Loucy (cell line): ENCODE measurements around the gene PPM1N.

Experiments
- H2AFZ ChIP-seq: fragments of 200-600 bp; sonication (generic); 2 replicates; pipeline ENCODE4 v1.6.0; 2016; ENCODE audit warnings: antibody characterized with exemption, mild to moderate bottlenecking, low read length, moderate library complexity
- H3F3A ChIP-seq: fragments of 200-600 bp; 2 replicates; pipeline ENCODE4 v1.6.0; 2016; ENCODE audit warnings: antibody characterized with exemption, low read depth, mild to moderate bottlenecking
- H3K27me3 ChIP-seq: fragments of 200-600 bp; sonication (generic); 2 replicates; pipeline ENCODE4 v1.6.1; 2014; ENCODE audit warnings: low read length, mild to moderate bottlenecking; ENCODE audit not compliant: insufficient read depth, poor library complexity, severe bottlenecking
- H3K36me3 ChIP-seq: fragments of 200-600 bp; sonication (generic); 2 replicates; pipeline ENCODE4 v1.6.1; 2016; ENCODE audit warnings: low read length; ENCODE audit not compliant: insufficient read depth
- H3K4me1 ChIP-seq: fragments of 200-600 bp; sonication (generic); 2 replicates; pipeline ENCODE4 v1.5.1; 2014; ENCODE audit warnings: low read length, mild to moderate bottlenecking; ENCODE audit not compliant: insufficient read depth, poor library complexity, severe bottlenecking
- H3K4me2 ChIP-seq: fragments of 200-600 bp; sonication (generic); 2 replicates; pipeline ENCODE4 v1.6.0; 2014; ENCODE audit warnings: antibody characterized with exemption, low read length, low read depth, mild to moderate bottlenecking; ENCODE audit not compliant: poor library complexity, severe bottlenecking
- H3K4me3 ChIP-seq: fragments of 200-600 bp; sonication (generic); 2 replicates; pipeline ENCODE4 v1.5.1; 2014; ENCODE audit warnings: low read length, mild to moderate bottlenecking, mixed read lengths; ENCODE audit not compliant: poor library complexity, severe bottlenecking
- H3K79me2 ChIP-seq: fragments of 200-600 bp; sonication (generic); 2 replicates; pipeline ENCODE4 v1.6.1; 2014; ENCODE audit warnings: low read length; ENCODE audit not compliant: insufficient read depth
- H3K9ac ChIP-seq: fragments of 200-600 bp; sonication (generic); 2 replicates; pipeline ENCODE4 v1.6.0; 2014; ENCODE audit warnings: mild to moderate bottlenecking, low read depth, low read length, moderate library complexity; ENCODE audit not compliant: poor library complexity, severe bottlenecking
- H3K9me2 ChIP-seq: fragments of 200-600 bp; sonication (generic); replicated peaks from 2 replicates; pipeline ENCODE4 v1.6.1; 2016; ENCODE audit warnings: low read depth, low read length, mixed read lengths
- H3K9me3 ChIP-seq: fragments of 200-600 bp; sonication (generic); 2 replicates; pipeline ENCODE4 v1.6.1; 2014; ENCODE audit warnings: mild to moderate bottlenecking, antibody characterized with exemption, low read length, low read depth; ENCODE audit not compliant: insufficient read depth
- H4K20me1 ChIP-seq: fragments of 200-600 bp; sonication (generic); 2 replicates; pipeline ENCODE4 v1.6.0; 2014; ENCODE audit warnings: antibody characterized with exemption, low read length, mild to moderate bottlenecking; ENCODE audit not compliant: insufficient read depth, poor library complexity, severe bottlenecking
- EZH2phosphoT487 ChIP-seq: fragments of 200-600 bp; IDR thresholded peaks from 2 replicates; pipeline ENCODE4 v1.6.1; 2018; ENCODE audit warnings: antibody characterized with exemption, mild to moderate bottlenecking, moderate library complexity, borderline replicate concordance
- TF ChIP-seq, protein P1 (sequence below): fragments of 200-600 bp; sonication (generic); conservative IDR thresholded peaks from 2 replicates; pipeline ENCODE4 v1.5.1; 2014; ENCODE audit warnings: mild to moderate bottlenecking, antibody characterized with exemption, low read length

Gene PPM1N

DNA sequence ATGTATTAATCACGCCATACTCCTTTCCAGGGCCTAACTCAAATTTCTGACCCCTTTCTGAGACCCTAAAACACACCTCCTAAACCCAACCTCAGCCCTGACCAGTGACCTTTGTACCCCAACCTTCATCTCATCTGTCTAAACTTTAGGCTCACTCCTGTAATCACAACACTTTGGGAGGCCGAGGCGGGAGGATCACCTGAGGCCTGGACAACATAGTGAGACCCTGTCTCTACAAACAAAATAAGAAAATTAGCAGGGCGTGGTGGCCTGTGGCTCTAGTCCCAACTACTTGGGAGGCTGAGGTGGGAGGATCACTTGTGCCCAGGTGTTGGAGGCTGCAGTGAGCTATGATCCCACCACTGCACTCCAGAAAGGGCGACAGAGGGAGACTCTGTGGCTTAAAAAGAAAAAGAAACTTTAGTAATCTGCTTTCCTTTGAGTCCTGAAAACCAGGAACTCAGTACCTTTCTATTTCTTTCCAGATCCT, 6.1 kb upstream of the PPM1N start:
- H3K9me3 ChIP-seq: no peaks in the 10 kb centered on the region
- no peaks in the 10 kb centered on the region for H3K27me3 ChIP-seq
- H3K9me2 ChIP-seq: no peaks in the 10 kb centered on the region
- H4K20me1 ChIP-seq: peaks cover 7% of the 10 kb centered on the region
- peaks cover 1% of the 10 kb centered on the region for H3K4me1 ChIP-seq
- no peaks in the 10 kb centered on the region for H3K36me3 ChIP-seq
- no peak overlapping the region for H2AFZ ChIP-seq
- TF ChIP-seq, protein P1, sequence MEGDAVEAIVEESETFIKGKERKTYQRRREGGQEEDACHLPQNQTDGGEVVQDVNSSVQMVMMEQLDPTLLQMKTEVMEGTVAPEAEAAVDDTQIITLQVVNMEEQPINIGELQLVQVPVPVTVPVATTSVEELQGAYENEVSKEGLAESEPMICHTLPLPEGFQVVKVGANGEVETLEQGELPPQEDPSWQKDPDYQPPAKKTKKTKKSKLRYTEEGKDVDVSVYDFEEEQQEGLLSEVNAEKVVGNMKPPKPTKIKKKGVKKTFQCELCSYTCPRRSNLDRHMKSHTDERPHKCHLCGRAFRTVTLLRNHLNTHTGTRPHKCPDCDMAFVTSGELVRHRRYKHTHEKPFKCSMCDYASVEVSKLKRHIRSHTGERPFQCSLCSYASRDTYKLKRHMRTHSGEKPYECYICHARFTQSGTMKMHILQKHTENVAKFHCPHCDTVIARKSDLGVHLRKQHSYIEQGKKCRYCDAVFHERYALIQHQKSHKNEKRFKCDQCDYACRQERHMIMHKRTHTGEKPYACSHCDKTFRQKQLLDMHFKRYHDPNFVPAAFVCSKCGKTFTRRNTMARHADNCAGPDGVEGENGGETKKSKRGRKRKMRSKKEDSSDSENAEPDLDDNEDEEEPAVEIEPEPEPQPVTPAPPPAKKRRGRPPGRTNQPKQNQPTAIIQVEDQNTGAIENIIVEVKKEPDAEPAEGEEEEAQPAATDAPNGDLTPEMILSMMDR: no peak
- TF ChIP-seq EZH2phosphoT487: no peak
- H3K9ac ChIP-seq: no peak overlapping the region
- no peak overlapping the region for H3K4me3 ChIP-seq
- no peaks in the 10 kb centered on the region for H3F3A ChIP-seq
- H3K79me2 ChIP-seq: no peaks in the 10 kb centered on the region
- H3K4me2 ChIP-seq: no peak overlapping the region

DNA sequence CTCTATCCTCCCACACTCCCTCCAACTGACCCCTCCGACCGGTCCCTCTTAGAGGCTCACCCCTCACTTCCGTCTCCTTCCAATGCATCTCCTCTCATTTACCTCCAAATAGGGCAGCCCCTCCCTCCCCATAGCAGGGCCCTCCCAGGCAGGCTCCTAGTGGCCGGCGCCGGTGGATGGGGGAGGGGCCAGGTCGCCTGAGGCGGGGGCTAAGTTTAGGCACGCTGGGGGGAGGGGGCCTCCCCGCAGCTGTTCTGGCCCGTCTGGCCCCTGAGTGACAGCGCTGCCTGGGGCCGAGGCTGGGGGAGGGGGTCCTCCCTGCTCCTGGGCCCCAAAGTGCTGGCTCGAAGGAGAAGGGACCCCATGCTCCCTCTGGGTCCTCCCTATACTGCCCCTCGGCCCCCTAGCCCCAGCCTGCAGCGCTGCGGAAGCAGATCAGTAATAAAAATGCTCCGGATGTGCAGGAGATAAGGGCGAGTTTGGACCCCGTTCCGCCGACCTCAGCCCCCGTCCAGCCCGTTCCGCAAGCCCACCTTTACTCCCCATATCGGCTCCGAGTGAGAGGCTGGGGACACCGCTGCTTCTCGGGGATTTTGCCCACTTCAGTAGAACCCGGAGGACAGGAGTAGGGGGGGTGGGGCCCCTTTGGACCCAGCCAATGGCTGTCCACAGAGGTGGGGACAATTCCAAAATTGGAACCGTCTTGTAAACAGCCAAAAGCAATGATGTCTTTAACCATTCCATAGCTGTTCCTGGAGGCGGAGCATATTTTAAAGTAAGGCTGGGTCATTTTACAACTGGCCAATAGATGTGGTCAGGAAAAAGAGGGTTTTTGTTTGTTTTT, 5.4 kb upstream of the PPM1N start:
- Histone ChIP-seq H3K9ac (no peak overlapping the region), H3K9me3 (no peaks in the 10 kb centered on the region), H2AFZ (no peak overlapping the region), H3K4me1 (peaks cover 4% of the 10 kb centered on the region), H3K9me2 (no peaks in the 10 kb centered on the region), H4K20me1 (peaks cover 7% of the 10 kb centered on the region), H3K36me3 (no peaks in the 10 kb centered on the region), H3F3A (no peaks in the 10 kb centered on the region), H3K4me2 (no peak overlapping the region), H3K27me3 (no peaks in the 10 kb centered on the region), H3K79me2 (no peaks in the 10 kb centered on the region), H3K4me3 (no peak overlapping the region)
- TF ChIP-seq, protein P1: no peak
- TF ChIP-seq EZH2phosphoT487: no peak

DNA sequence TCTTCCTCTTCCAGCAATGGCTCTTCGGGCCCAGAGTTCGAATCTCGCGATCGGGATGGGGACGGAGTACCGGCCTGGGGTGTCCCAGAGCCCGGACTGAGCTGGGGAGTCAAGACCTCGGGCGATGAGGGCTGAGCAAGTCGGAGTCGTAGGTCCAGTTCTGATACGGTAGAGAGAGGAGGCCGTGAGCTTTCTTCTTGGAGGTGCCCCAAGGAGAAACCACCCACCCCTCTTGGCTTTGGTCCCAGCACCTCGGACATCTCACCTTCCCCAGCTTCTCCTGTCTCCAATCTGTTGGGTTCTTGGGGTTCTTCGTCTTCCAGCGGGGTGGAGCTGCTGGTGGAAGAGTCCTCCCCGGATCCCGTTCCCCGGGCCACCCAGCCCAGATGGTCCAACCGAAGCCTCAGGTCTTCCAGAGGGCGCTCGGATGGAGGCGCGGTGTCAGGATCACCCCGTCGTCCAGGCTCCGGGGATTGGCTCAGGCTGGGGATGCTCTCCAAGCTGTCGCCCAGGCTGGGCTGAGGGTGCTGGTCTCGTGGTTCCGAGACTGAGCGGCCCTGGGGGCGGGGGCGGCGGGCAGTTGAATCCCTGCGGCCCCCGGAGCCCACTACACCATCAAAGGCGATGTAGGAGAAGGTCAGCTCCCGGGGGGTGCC, 3.9 kb upstream of the PPM1N start:
- Histone ChIP-seq H3K4me1 (peaks cover 4% of the 10 kb centered on the region), H3K4me2 (no peak overlapping the region), H3K9me2 (no peaks in the 10 kb centered on the region), H3K9me3 (no peaks in the 10 kb centered on the region), H3K9ac (no peak overlapping the region), H3K36me3 (no peaks in the 10 kb centered on the region), H3K79me2 (no peaks in the 10 kb centered on the region), H3K4me3 (no peak overlapping the region), H3K27me3 (no peaks in the 10 kb centered on the region), H3F3A (no peaks in the 10 kb centered on the region), H2AFZ (no peak overlapping the region), H4K20me1 (peaks cover 7% of the 10 kb centered on the region)
- TF ChIP-seq EZH2phosphoT487: no peak
- TF ChIP-seq, protein P1: no peak
